Gastrocnemius medialis (tissue), 4 donors: Measurements from ENCODE around the gene AIG1. TPM values are rescaled to one million over a fixed set of nuclear protein-coding genes. Genes with fewer than 3 reads are reported as not detected.
"Not testable (repeated sequence)": the region's sequence is repeated elsewhere in the genome, so short reads cannot be mapped to it uniquely, and the experiment has no call there.

Experiments
- ATAC-seq, 2 donors: fragments of 150-250 bp; one replicate each; pipeline ENCODE4 v1.9.1; 2016
- DNase-seq, 2 donors: peaks; one replicate each; pipeline ENCODE4 v3.0.0-alpha.2; 2019
- H3K27ac ChIP-seq, 4 donors: fragments of 200-600 bp; sonication (generic); 1 replicate in 1 of 4; 2 replicates in 3 of 4; pipeline ENCODE4 v1.5.1; 2016 to 2018; ENCODE audit warnings: mild to moderate bottlenecking in 2 of 4, moderate library complexity in 1 of 4
- H3K27me3 ChIP-seq, 3 donors: fragments of 200-600 bp; sonication (generic) in 2 of 3; 1 replicate in 1 of 3; 2 replicates in 2 of 3; pipeline versions ENCODE4 v1.5.1 to v1.6.0; 2016 to 2019; ENCODE audit warnings: mild to moderate bottlenecking in 1 of 3, moderate library complexity in 1 of 3
- H3K36me3 ChIP-seq, 2 donors: fragments of 200-600 bp; sonication (generic) in 1 of 2; one replicate each; pipeline ENCODE4 v1.5.1; 2017 to 2018
- H3K4me1 ChIP-seq, 2 donors: fragments of 200-600 bp; sonication (generic) in 1 of 2; one replicate each; pipeline ENCODE4 v1.5.1; 2016 to 2017; ENCODE audit warnings: mild to moderate bottlenecking in 2 of 2
- H3K4me3 ChIP-seq, 4 donors: fragments of 200-600 bp; sonication (generic) in 3 of 4; 1 replicate in 1 of 4; 2 replicates in 3 of 4; pipeline ENCODE4 v1.5.1; 2016 to 2019; ENCODE audit warnings: mild to moderate bottlenecking in 2 of 4
- H3K9me3 ChIP-seq, 3 donors: fragments of 200-600 bp; sonication (generic) in 2 of 3; 1 replicate in 1 of 3; 2 replicates in 2 of 3; pipeline ENCODE4 v1.5.1; 2016 to 2019
- CTCF ChIP-seq, 5 experiments: fragments of 450-650 bp in 3 of 5; fragments of 200-600 bp in 2 of 5; sonication (generic) in 2 of 5; IDR thresholded peaks in 4 of 5; conservative IDR thresholded peaks in 1 of 5; 1 replicate in 4 of 5; 2 replicates in 1 of 5; pipeline ENCODE4 v1.5.1; 2016 to 2019; ENCODE audit warnings: antibody characterized with exemption in 5 of 5, mild to moderate bottlenecking in 3 of 5, moderate library complexity in 3 of 5
- POLR2A ChIP-seq, 2 donors: fragments of 450-650 bp; IDR thresholded peaks; one replicate each; pipeline ENCODE4 v1.6.1; 2017; ENCODE audit warnings: antibody characterized with exemption in 2 of 2, mild to moderate bottlenecking in 2 of 2, moderate library complexity in 2 of 2
- in situ Hi-C, 4 donors: fragments of 200-750 bp; cut with MboI; loops; one replicate each; pipeline versions ENCODE4 v1.15.0 to v1.8.0; 2017; ENCODE audit warnings: low sequenced_read_pairs in 4 of 4
- intact Hi-C: fragments of 100-400 bp; cut with DNase I; formaldehyde crosslinking; loops from one replicate; pipeline ENCODE4 v1.15.1; 2023; ENCODE audit warnings: low total_unique reads
- total RNA-seq, 4 donors: library from RNA; depleted of rRNA; stranded (reverse); fragments of >200 nt; gene quantifications; one replicate each; pipeline versions ENCODE4 v1.1.0 to v1.2.3, GENCODE V29; 2016

The AIG1 gene
- total RNA-seq, 4 donors from 2014 or later: 5.3 to 10.3 (median 5.7) TPM

- in situ Hi-C loops: no loop called here
- Histone ChIP-seq H3K4me3 (no peak overlapping the region), H3K27ac (no peak overlapping the region), H3K9me3 (no peaks in the 10 kb centered on the region), H3K36me3 (no peaks in the 10 kb centered on the region), H3K27me3 (no peaks in the 10 kb centered on the region), H3K4me1 (peaks cover 6 to 7% of the 10 kb centered on the region in 2 donors)
- no peak for TF ChIP-seq CTCF (IDR thresholded peaks at IDR 0.05 in 4 of 5, conservative IDR thresholded peaks at IDR 0.05 in 1 of 5)
- TF ChIP-seq POLR2A (IDR thresholded peaks at IDR 0.05): no peak
- intact Hi-C loops: loop anchor here (10.0 kb wide), 1 partner anchor 101 kb away; the partner anchor contains the start of gene AIG1
- ATAC-seq (no peak), DNase-seq (no peak)
Observed at GRCh38 chr6:143165315-143165855, 104.7 kb downstream of the AIG1 start.

- intact Hi-C loops: loop anchor here (10.0 kb wide), 1 partner anchor 101 kb away; the partner anchor contains the start of gene AIG1
- no peak for DNase-seq
- H3K9me3 ChIP-seq: no peaks in the 10 kb centered on the region
- H3K36me3 ChIP-seq: no peaks in the 10 kb centered on the region
- no peak overlapping the region for H3K4me3 ChIP-seq
- no peak overlapping the region for H3K27ac ChIP-seq
- in situ Hi-C loops: no loop called here
- no peaks in the 10 kb centered on the region for H3K27me3 ChIP-seq
- TF ChIP-seq POLR2A (IDR thresholded peaks at IDR 0.05) (no peak), CTCF (IDR thresholded peaks at IDR 0.05 in 4 of 5, conservative IDR thresholded peaks at IDR 0.05 in 1 of 5) (no peak)
- ATAC-seq: no peak
- peaks cover 0 to under 1% of the 10 kb centered on the region in 2 donors for H3K4me1 ChIP-seq
Observed at GRCh38 chr6:143166247-143166695, 105.6 kb downstream of the AIG1 start.

GRCh38 chr6:143167224-143167623 is 106.5 kb downstream of the AIG1 start:
- H3K9me3 ChIP-seq: no peaks in the 10 kb centered on the region
- DNase-seq (no peak), ATAC-seq (no peak)
- no peak overlapping the region for H3K4me3 ChIP-seq
- TF ChIP-seq POLR2A (IDR thresholded peaks at IDR 0.05): no peak
- no peak for TF ChIP-seq CTCF (IDR thresholded peaks at IDR 0.05 in 4 of 5, conservative IDR thresholded peaks at IDR 0.05 in 1 of 5)
- H3K36me3 ChIP-seq: no peaks in the 10 kb centered on the region
- H3K27me3 ChIP-seq: no peaks in the 10 kb centered on the region
- no peak overlapping the region for H3K27ac ChIP-seq
- in situ Hi-C loops (no loop called here), intact Hi-C loops (loop anchor here (10.0 kb wide), 1 partner anchor 102 kb away; the partner anchor contains the start of gene AIG1)
- H3K4me1 ChIP-seq: no peaks in the 10 kb centered on the region

- H3K27ac ChIP-seq, in situ Hi-C loops, H3K27me3 ChIP-seq, H3K4me1 ChIP-seq, H3K4me3 ChIP-seq, H3K36me3 ChIP-seq, DNase-seq, H3K9me3 ChIP-seq, ATAC-seq: not testable (repeated sequence)
- intact Hi-C loops: loop anchor here (10.0 kb wide), 1 partner anchor 104 kb away; the partner anchor contains the start of gene AIG1
Observed at GRCh38 chr6:143168396-143168816, 107.7 kb downstream of the AIG1 start.

- no peaks in the 10 kb centered on the region for H3K4me1 ChIP-seq
- H3K36me3 ChIP-seq: no peaks in the 10 kb centered on the region
- ATAC-seq (no peak), DNase-seq (no peak)
- no peaks in the 10 kb centered on the region for H3K27me3 ChIP-seq
- no peak overlapping the region for H3K27ac ChIP-seq
- no peak for TF ChIP-seq POLR2A (IDR thresholded peaks at IDR 0.05)
- in situ Hi-C loops (no loop called here), intact Hi-C loops (loop anchor here (10.0 kb wide), 1 partner anchor 105 kb away; the partner anchor contains the start of gene AIG1)
- H3K4me3 ChIP-seq: no peak overlapping the region
- H3K9me3 ChIP-seq: no peaks in the 10 kb centered on the region
Observed at GRCh38 chr6:143169440-143169839, 108.8 kb downstream of the AIG1 start.
